ENCODE measurements around the gene SHISA9. TPM values are rescaled to one million over a fixed set of nuclear protein-coding genes. Genes with fewer than 3 reads are reported as not detected.

Gene SHISA9
- total RNA-seq, 1 donor from 2014 or later, result 5.3 TPM

DNA sequence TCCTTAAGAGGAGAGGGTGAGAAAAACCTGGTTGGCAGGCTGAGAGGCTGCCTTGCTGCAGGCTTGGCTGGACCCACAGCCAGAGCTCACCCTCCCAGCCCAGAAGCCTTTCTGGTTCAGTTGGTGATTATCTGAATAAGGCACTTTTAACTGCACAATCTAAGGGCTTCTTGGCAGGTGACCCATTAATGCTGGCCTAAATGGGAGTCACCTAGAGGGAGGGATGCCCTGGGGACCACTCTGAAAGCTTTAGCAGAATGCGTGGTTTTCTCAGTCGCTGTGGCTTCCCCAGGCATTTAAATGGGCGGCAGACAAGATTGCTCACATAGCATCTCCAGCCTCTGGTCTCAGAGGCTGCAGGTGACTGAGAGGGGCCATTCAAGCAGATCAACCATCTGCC lies 33.2 kb upstream of the SHISA9 start:
- H3K4me1 Mint-ChIP-seq (ENCODE audit: unreplicated experiment), result no peaks in the 10 kb centered on the region
- TF ChIP-seq, protein P1, sequence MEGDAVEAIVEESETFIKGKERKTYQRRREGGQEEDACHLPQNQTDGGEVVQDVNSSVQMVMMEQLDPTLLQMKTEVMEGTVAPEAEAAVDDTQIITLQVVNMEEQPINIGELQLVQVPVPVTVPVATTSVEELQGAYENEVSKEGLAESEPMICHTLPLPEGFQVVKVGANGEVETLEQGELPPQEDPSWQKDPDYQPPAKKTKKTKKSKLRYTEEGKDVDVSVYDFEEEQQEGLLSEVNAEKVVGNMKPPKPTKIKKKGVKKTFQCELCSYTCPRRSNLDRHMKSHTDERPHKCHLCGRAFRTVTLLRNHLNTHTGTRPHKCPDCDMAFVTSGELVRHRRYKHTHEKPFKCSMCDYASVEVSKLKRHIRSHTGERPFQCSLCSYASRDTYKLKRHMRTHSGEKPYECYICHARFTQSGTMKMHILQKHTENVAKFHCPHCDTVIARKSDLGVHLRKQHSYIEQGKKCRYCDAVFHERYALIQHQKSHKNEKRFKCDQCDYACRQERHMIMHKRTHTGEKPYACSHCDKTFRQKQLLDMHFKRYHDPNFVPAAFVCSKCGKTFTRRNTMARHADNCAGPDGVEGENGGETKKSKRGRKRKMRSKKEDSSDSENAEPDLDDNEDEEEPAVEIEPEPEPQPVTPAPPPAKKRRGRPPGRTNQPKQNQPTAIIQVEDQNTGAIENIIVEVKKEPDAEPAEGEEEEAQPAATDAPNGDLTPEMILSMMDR (conservative IDR thresholded peaks at IDR 0.05), result no peak
- H3K4me3 Mint-ChIP-seq, result no peak overlapping the region
- peaks cover 18% of the 10 kb centered on the region for H3K27me3 Mint-ChIP-seq
- no peak overlapping the region for H3K27ac Mint-ChIP-seq
- DNase-seq (ENCODE audit: extremely low spot score, unreplicated experiment), result no peak
- peaks cover 4% of the 10 kb centered on the region for H3K9me3 Mint-ChIP-seq
- H3K36me3 Mint-ChIP-seq, result no peaks in the 10 kb centered on the region

DNA sequence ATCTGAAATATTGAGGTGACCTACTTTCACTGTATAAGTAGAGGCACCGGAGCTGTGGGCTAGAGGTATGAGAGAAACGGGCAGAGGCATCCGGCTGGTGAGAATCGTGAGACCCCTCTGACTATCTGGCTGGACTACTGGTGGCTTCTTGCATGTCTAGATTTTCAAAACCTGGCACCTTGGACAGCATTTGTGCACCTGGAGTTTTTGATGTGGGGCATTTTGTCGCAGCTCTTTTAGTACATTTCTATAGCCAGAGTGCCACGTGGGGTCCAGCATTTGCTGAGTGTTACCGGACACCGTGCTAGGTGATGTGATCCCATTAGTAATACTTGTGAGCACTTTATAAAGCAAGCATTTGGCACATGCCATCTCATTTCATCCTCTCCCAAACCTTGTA lies 32.6 kb upstream of the SHISA9 start:
- TF ChIP-seq, protein P1 (conservative IDR thresholded peaks at IDR 0.05), result no peak
- H3K9me3 Mint-ChIP-seq, result peaks cover 4% of the 10 kb centered on the region

DNA sequence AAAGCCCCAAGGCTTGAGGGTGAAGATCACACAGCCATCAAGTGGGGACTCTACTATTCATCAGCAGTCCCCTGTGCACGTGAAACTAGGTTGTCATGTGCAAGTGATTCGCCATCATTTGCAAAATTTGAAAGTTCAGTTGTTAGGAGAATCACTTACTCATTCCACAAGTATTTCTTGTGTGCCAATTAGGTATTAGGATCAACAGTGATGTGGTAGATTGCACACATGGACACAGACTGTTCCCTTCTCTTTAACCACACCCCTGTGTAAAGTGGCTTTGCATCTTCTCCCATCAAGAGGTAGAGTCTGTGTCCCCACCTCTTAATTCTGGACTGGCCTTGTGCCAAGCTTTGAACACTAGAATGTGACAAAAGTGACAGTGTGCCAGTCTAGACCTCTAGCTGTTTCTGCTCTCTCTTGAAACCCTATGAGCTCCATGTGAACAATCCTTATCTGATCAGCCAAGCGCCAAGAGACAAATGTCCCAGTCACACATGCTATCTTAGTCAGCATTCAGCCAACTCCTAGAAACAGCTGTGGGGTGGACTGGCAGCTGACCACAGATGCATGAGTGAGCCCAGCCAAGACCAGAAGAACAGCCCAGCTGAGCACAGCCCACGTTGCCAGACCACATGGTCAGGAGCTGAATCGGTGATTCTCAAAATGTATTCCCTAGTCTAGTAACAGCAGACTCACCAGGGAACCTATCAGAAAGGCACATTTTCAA lies 31.5 kb upstream of the SHISA9 start:
- DNase-seq (ENCODE audit: extremely low spot score, unreplicated experiment), result no peak
- Mint-ChIP-seq H3K27ac (no peak overlapping the region), H3K4me3 (no peak overlapping the region), H3K36me3 (no peaks in the 10 kb centered on the region), H3K4me1 (ENCODE audit: unreplicated experiment) (no peaks in the 10 kb centered on the region), H3K9me3 (peaks cover 4% of the 10 kb centered on the region), H3K27me3 (peaks cover 18% of the 10 kb centered on the region)
- TF ChIP-seq, protein P1 (conservative IDR thresholded peaks at IDR 0.05), result no peak

More for the DNA sequence above, 32.6 kb upstream of the SHISA9 start:
- no peak overlapping the region for H3K4me3 Mint-ChIP-seq
- no peaks in the 10 kb centered on the region for H3K4me1 Mint-ChIP-seq (ENCODE audit: unreplicated experiment)
- no peak for DNase-seq (ENCODE audit: extremely low spot score, unreplicated experiment)
- H3K27me3 Mint-ChIP-seq, result peaks cover 18% of the 10 kb centered on the region
- no peak overlapping the region for H3K27ac Mint-ChIP-seq
- no peaks in the 10 kb centered on the region for H3K36me3 Mint-ChIP-seq

DNA sequence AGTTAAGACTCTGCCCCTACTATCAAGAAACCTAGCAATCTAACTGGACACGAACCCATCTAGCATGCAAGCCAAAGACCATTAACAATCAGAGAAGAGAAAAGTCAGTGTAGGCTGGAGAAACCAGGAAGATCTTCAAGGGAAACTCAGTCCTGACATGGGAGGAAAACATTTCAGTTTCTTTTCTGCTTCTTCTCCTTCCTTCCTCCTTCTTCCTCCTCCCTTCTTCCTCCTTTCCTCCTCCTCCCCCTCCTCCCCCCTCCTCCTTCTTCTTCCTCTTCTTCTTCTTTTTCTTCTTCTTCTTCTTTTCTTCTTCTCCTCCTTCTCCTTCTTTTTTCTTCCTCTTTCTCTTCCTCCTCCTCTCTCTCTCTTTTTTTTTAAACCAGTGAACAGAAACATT lies 29.6 kb upstream of the SHISA9 start:
- DNase-seq (ENCODE audit: extremely low spot score, unreplicated experiment), result no peak
- H3K9me3 Mint-ChIP-seq, result peaks cover 4% of the 10 kb centered on the region
- no peak overlapping the region for H3K4me3 Mint-ChIP-seq
- no peaks in the 10 kb centered on the region for H3K4me1 Mint-ChIP-seq (ENCODE audit: unreplicated experiment)
- H3K36me3 Mint-ChIP-seq, result no peaks in the 10 kb centered on the region
- TF ChIP-seq, protein P1 (conservative IDR thresholded peaks at IDR 0.05), result no peak
- peaks cover 15% of the 10 kb centered on the region for H3K27me3 Mint-ChIP-seq
- H3K27ac Mint-ChIP-seq, result no peak overlapping the region

DNA sequence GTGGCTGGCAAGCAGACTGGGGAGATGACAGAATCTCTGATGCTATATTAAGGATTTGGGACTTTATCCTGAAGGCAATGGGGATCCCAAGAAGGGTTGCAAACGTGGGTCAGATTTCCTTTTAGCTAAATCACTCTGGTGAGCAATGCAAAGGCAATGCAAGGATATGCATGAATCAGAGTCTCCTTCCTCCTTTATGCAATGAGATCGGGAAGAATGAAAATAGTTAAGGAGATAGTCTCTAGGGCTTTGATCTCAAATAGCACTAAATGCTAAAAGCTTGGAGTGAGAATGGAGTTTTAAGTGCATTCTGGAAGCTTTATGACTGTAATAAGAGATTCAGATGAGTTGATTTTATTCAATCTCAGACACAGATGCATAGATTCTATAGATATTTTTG lies 27.2 kb upstream of the SHISA9 start:
- H3K4me3 Mint-ChIP-seq, result no peak overlapping the region
- DNase-seq (ENCODE audit: extremely low spot score, unreplicated experiment), result no peak
- peaks cover 17% of the 10 kb centered on the region for H3K27me3 Mint-ChIP-seq
- TF ChIP-seq, protein P1 (conservative IDR thresholded peaks at IDR 0.05), result no peak
- no peaks in the 10 kb centered on the region for H3K4me1 Mint-ChIP-seq (ENCODE audit: unreplicated experiment)
- peaks cover 4% of the 10 kb centered on the region for H3K9me3 Mint-ChIP-seq
- H3K36me3 Mint-ChIP-seq, result no peaks in the 10 kb centered on the region
- no peak overlapping the region for H3K27ac Mint-ChIP-seq

Data from type B pancreatic cell (in vitro differentiated cells).